ENCODE data around the gene BCO2. TPM values are rescaled to one million over a fixed set of nuclear protein-coding genes. Genes with fewer than 3 reads are reported as not detected.
"Not testable (repeated sequence)": the region's sequence is repeated elsewhere in the genome, so short reads cannot be mapped to it uniquely, and the experiment has no call there.

Gene BCO2
- total RNA-seq, 1 donor from 2014 or later, result not detected

DNA sequence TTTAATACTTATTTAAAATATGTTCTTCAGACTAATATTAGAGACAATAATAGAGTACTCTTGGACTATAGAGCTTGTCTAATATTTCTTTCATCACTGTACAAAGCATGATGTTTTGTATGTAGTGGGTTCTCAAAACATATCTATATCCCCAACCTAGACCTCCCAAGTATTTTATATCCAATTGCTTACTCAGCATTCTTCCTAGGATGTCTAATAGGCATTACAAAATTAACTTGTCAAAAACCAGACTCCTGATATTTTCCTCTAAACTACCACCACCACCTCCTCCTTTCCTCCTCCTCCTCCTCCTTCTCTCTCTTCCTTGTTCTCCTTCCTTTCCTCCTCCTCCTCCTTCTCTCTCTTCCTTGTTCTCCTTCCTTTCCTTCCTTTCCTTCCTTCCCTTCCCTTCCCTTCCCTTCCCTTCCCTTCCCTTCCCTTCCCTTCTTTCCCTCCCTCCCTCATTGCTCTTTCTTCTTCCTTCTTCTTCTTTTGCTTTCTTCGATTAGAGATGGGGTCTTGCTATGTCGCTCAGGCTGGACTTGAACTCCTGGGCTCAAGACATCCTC lies 21.3 kb downstream of the BCO2 start:
- TF ChIP-seq, protein P1, sequence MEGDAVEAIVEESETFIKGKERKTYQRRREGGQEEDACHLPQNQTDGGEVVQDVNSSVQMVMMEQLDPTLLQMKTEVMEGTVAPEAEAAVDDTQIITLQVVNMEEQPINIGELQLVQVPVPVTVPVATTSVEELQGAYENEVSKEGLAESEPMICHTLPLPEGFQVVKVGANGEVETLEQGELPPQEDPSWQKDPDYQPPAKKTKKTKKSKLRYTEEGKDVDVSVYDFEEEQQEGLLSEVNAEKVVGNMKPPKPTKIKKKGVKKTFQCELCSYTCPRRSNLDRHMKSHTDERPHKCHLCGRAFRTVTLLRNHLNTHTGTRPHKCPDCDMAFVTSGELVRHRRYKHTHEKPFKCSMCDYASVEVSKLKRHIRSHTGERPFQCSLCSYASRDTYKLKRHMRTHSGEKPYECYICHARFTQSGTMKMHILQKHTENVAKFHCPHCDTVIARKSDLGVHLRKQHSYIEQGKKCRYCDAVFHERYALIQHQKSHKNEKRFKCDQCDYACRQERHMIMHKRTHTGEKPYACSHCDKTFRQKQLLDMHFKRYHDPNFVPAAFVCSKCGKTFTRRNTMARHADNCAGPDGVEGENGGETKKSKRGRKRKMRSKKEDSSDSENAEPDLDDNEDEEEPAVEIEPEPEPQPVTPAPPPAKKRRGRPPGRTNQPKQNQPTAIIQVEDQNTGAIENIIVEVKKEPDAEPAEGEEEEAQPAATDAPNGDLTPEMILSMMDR (IDR thresholded peaks at IDR 0.05; ENCODE audit: insufficient read depth, low read length, poor library complexity, severe bottlenecking), result no peak
- no peaks in the 10 kb centered on the region for H3K27me3 ChIP-seq (ENCODE audit: control insufficient read depth, insufficient read depth, low read length)
- H3K36me3 ChIP-seq (ENCODE audit: control insufficient read depth, insufficient read depth, low read length), result no peaks in the 10 kb centered on the region

GRCh38 chr11:112199101-112199500 lies 23.8 kb downstream of the BCO2 start:
- H3K27me3 ChIP-seq (ENCODE audit: control insufficient read depth, insufficient read depth, low read length); H3K36me3 ChIP-seq (ENCODE audit: control insufficient read depth, insufficient read depth, low read length); DNase-seq (ENCODE audit: low read depth); H3K4me3 ChIP-seq (ENCODE audit: low read depth, low read length): not testable (repeated sequence)

More for the DNA sequence above, 21.3 kb downstream of the BCO2 start:
- no peak for DNase-seq (ENCODE audit: low read depth)
- no peak overlapping the region for H3K4me3 ChIP-seq (ENCODE audit: low read depth, low read length)

- Histone ChIP-seq H3K36me3 (ENCODE audit: control insufficient read depth, insufficient read depth, low read length) (no peaks in the 10 kb centered on the region), H3K4me3 (ENCODE audit: low read depth, low read length) (no peak overlapping the region), H3K27me3 (ENCODE audit: control insufficient read depth, insufficient read depth, low read length) (no peaks in the 10 kb centered on the region)
- TF ChIP-seq, protein P1 (IDR thresholded peaks at IDR 0.05; ENCODE audit: insufficient read depth, low read length, poor library complexity, severe bottlenecking), result no peak
- DNase-seq (ENCODE audit: low read depth), result no peak
Measured at GRCh38 chr11:112200252-112200651, 24.9 kb downstream of the BCO2 start.

GRCh38 chr11:112206071-112206470 lies 30.8 kb downstream of the BCO2 start:
- TF ChIP-seq, protein P1 (IDR thresholded peaks at IDR 0.05; ENCODE audit: insufficient read depth, low read length, poor library complexity, severe bottlenecking), result no peak
- no peaks in the 10 kb centered on the region for H3K27me3 ChIP-seq (ENCODE audit: control insufficient read depth, insufficient read depth, low read length)
- DNase-seq (ENCODE audit: low read depth), result no peak

GRCh38 chr11:112210890-112211289 lies 35.6 kb downstream of the BCO2 start:
- no peak overlapping the region for H3K4me3 ChIP-seq (ENCODE audit: low read depth, low read length)
- no peaks in the 10 kb centered on the region for H3K36me3 ChIP-seq (ENCODE audit: control insufficient read depth, insufficient read depth, low read length)
- H3K27me3 ChIP-seq (ENCODE audit: control insufficient read depth, insufficient read depth, low read length), result no peaks in the 10 kb centered on the region
- TF ChIP-seq, protein P1 (IDR thresholded peaks at IDR 0.05; ENCODE audit: insufficient read depth, low read length, poor library complexity, severe bottlenecking), result no peak
- DNase-seq (ENCODE audit: low read depth), result no peak

More at GRCh38 chr11:112206071-112206470, 30.8 kb downstream of the BCO2 start:
- no peaks in the 10 kb centered on the region for H3K36me3 ChIP-seq (ENCODE audit: control insufficient read depth, insufficient read depth, low read length)
- no peak overlapping the region for H3K4me3 ChIP-seq (ENCODE audit: low read depth, low read length)

DNA sequence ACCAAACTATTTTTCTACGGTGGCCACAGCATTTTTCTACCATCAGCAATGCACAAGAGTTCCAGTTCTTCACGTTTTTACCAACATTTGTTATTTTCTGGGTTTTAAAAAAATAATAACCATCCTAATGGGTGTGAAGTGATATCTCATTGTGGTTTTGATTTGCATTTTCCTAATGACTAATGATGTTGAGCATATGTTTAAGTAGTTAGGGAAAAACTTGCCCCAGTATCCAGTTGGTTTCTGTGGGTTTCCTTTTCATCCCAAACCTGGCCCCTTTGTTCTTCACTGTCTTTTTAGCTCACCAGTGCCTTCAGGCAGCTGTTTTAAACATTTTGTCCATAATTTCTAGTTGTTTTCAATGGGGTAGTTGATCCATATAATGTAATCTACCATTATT lies 36.2 kb downstream of the BCO2 start:
- H3K4me3 ChIP-seq (ENCODE audit: low read depth, low read length), result no peak overlapping the region
- TF ChIP-seq, protein P1 (IDR thresholded peaks at IDR 0.05; ENCODE audit: insufficient read depth, low read length, poor library complexity, severe bottlenecking), result no peak
- no peaks in the 10 kb centered on the region for H3K36me3 ChIP-seq (ENCODE audit: control insufficient read depth, insufficient read depth, low read length)
- no peak for DNase-seq (ENCODE audit: low read depth)
- H3K27me3 ChIP-seq (ENCODE audit: control insufficient read depth, insufficient read depth, low read length), result no peaks in the 10 kb centered on the region
